ENCODE data around the gene SMNDC1. TPM values are rescaled to one million over a fixed set of nuclear protein-coding genes. Genes with fewer than 3 reads are reported as not detected.
"Not testable (repeated sequence)": the region's sequence is repeated elsewhere in the genome, so short reads cannot be mapped to it uniquely, and the experiment has no call there.

Gene SMNDC1
- total RNA-seq, 4 donors from 2014 or later: 9.7 to 17.0 (median 13.1) TPM

- TF ChIP-seq POLR2A (IDR thresholded peaks at IDR 0.05; ENCODE audit: low read depth): no peak
- TF ChIP-seq CTCF (IDR thresholded peaks at IDR 0.05): no peak
- no peak for TF ChIP-seq POLR2AphosphoS5 (IDR thresholded peaks at IDR 0.05)
- no peak for TF ChIP-seq EP300 (IDR thresholded peaks at IDR 0.05)
- DNase-seq (ENCODE audit: extremely low spot score): no peak
- intact Hi-C loops (cut with DNase I): no loop called here
- no peaks in the 10 kb centered on the region for H3K9me3 ChIP-seq
- H3K36me3 ChIP-seq: no peaks in the 10 kb centered on the region
- 90% methylated on average over 3 of the region's 3 CpGs for WGBS
- H3K4me1 ChIP-seq: peaks cover 9 to 18% (median 16%) of the 10 kb centered on the region in 4 donors
- no peaks in the 10 kb centered on the region for H3K27me3 ChIP-seq
- no peak overlapping the region for H3K27ac ChIP-seq (replicated peaks in 1 of 4)
- no peak overlapping the region for H3K4me3 ChIP-seq
Observed at GRCh38 chr10:110337906-110338305, 33.2 kb upstream of the SMNDC1 start.

- Histone ChIP-seq H3K4me3 (no peak overlapping the region), H3K4me1 (peaks cover 9 to 18% (median 16%) of the 10 kb centered on the region in 4 donors), H3K27me3 (no peaks in the 10 kb centered on the region), H3K36me3 (no peaks in the 10 kb centered on the region), H3K27ac (replicated peaks in 1 of 4) (no peak overlapping the region), H3K9me3 (no peaks in the 10 kb centered on the region)
- WGBS: 69% methylated on average over 4 of the region's 4 CpGs
- TF ChIP-seq POLR2AphosphoS5 (IDR thresholded peaks at IDR 0.05) (no peak), POLR2A (IDR thresholded peaks at IDR 0.05; ENCODE audit: low read depth) (no peak), CTCF (IDR thresholded peaks at IDR 0.05) (no peak), EP300 (IDR thresholded peaks at IDR 0.05) (no peak)
- intact Hi-C loops (cut with DNase I): no loop called here
- no peak for DNase-seq (ENCODE audit: extremely low spot score)
Observed at GRCh38 chr10:110337401-110337800, 32.7 kb upstream of the SMNDC1 start.

- Histone ChIP-seq H3K4me3 (no peak overlapping the region), H3K4me1 (peaks cover 9 to 18% (median 16%) of the 10 kb centered on the region in 4 donors), H3K36me3 (no peaks in the 10 kb centered on the region), H3K9me3 (peaks cover 0 to 5% (median 2%) of the 10 kb centered on the region in 4 donors), H3K27me3 (no peaks in the 10 kb centered on the region), H3K27ac (replicated peaks in 1 of 4) (peak overlapping the region; percentile 38 to 72 (median 65))
- intact Hi-C loops (cut with DNase I): no loop called here
- 47% methylated on average over 10 of the region's 10 CpGs for WGBS
- TF ChIP-seq POLR2AphosphoS5 (IDR thresholded peaks at IDR 0.05) (peak; percentile 27 to 67), CTCF (IDR thresholded peaks at IDR 0.05) (no peak)
- no peak for DNase-seq (ENCODE audit: extremely low spot score)
Observed at GRCh38 chr10:110336111-110336721, 31.5 kb upstream of the SMNDC1 start.

- Histone ChIP-seq H3K4me1 (peaks cover 9 to 18% (median 16%) of the 10 kb centered on the region in 4 donors), H3K9me3 (peaks cover 0 to 12% (median 5%) of the 10 kb centered on the region in 4 donors), H3K27ac (replicated peaks in 1 of 4) (peak overlapping the region; percentile 38 to 72 (median 58)), H3K36me3 (no peaks in the 10 kb centered on the region), H3K4me3 (no peak overlapping the region), H3K27me3 (no peaks in the 10 kb centered on the region)
- intact Hi-C loops (cut with DNase I): no loop called here
- 64% methylated on average over 7 of the region's 7 CpGs for WGBS
- DNase-seq (ENCODE audit: extremely low spot score): no peak
- no peak for TF ChIP-seq EP300 (IDR thresholded peaks at IDR 0.05)
Observed at GRCh38 chr10:110335314-110336064, 30.8 kb upstream of the SMNDC1 start.

- Histone ChIP-seq H3K9me3 (peaks cover 0 to 19% (median 7%) of the 10 kb centered on the region in 4 donors), H3K36me3 (no peaks in the 10 kb centered on the region), H3K4me1 (peaks cover 9 to 18% (median 16%) of the 10 kb centered on the region in 4 donors), H3K27me3 (no peaks in the 10 kb centered on the region), H3K4me3 (no peak overlapping the region), H3K27ac (replicated peaks in 1 of 4) (no peak overlapping the region)
- intact Hi-C loops (cut with DNase I): no loop called here
- DNase-seq (ENCODE audit: extremely low spot score): no peak
- TF ChIP-seq CTCF (IDR thresholded peaks at IDR 0.05) (no peak), POLR2AphosphoS5 (IDR thresholded peaks at IDR 0.05) (no peak), EP300 (IDR thresholded peaks at IDR 0.05) (no peak), POLR2A (IDR thresholded peaks at IDR 0.05; ENCODE audit: low read depth) (no peak)
- 87% methylated on average over 5 of the region's 5 CpGs for WGBS
Observed at GRCh38 chr10:110334061-110334656, 29.4 kb upstream of the SMNDC1 start.

- H3K27ac ChIP-seq (replicated peaks in 1 of 4); DNase-seq (ENCODE audit: extremely low spot score); intact Hi-C loops (cut with DNase I); H3K36me3 ChIP-seq; H3K4me3 ChIP-seq; H3K27me3 ChIP-seq: not testable (repeated sequence)
- WGBS: over 99% methylated on average over 18 of the region's 32 CpGs
- Histone ChIP-seq H3K9me3 (peaks cover 0 to 19% (median 7%) of the 10 kb centered on the region in 4 donors), H3K4me1 (peaks cover 8 to 11% (median 9%) of the 10 kb centered on the region in 4 donors)
Observed at GRCh38 chr10:110331226-110331795, 26.6 kb upstream of the SMNDC1 start.

Data from esophagus muscularis mucosa (tissue), 4 donors.